Thyroid gland (tissue), 4 donors: ENCODE results near the gene TBC1D1.

Experiments
- CTCF ChIP-seq, 6 experiments: fragments of 200-600 bp in 3 of 6; fragments of 450-650 bp in 3 of 6; sonication (generic) in 3 of 6; IDR thresholded peaks; one replicate each; pipeline ENCODE4 v1.5.1; 2016 to 2019; ENCODE audit warnings: antibody characterized with exemption in 6 of 6, mild to moderate bottlenecking in 2 of 6, inconsistent platforms in 1 of 6, moderate library complexity in 1 of 6
- POLR2A ChIP-seq, 2 donors: fragments of 450-650 bp; IDR thresholded peaks; one replicate each; pipeline ENCODE4 v1.6.1; 2017; ENCODE audit warnings: antibody characterized with exemption in 2 of 2, mild to moderate bottlenecking in 2 of 2, moderate library complexity in 1 of 2

GRCh38 chr4:38133711-38134480, 243.0 kb downstream of the TBC1D1 start:
- TF ChIP-seq POLR2A (IDR thresholded peaks at IDR 0.05) (no peak), CTCF (IDR thresholded peaks at IDR 0.05) (no peak)
